NB4 (cell line): ENCODE measurements around the gene IL11.

ENCODE experiments used
- DNase-seq: peaks from one replicate; pipeline ENCODE4 v3.0.0; 2010; ENCODE audit warnings: low read depth
- H3K4me3 ChIP-seq: one replicate; pipeline ENCODE4 v1.5.1; 2011; ENCODE audit warnings: mild to moderate bottlenecking, low read depth, low read length, moderate library complexity
- MYC ChIP-seq: IDR thresholded peaks from 2 replicates; pipeline ENCODE4 v1.6.1; 2011; ENCODE audit warnings: low read depth, low read length
- POLR2A ChIP-seq: IDR thresholded peaks from 2 replicates; pipeline ENCODE4 v1.6.1; 2011; ENCODE audit warnings: mild to moderate bottlenecking; ENCODE audit not compliant: insufficient read length; ENCODE audit errors: extremely low read depth
- TF ChIP-seq, protein P1 (sequence below): IDR thresholded peaks from 2 replicates; pipeline ENCODE4 v1.6.1; 2011; ENCODE audit warnings: low read depth, low read length
- TF ChIP-seq, protein P2 (sequence below): IDR thresholded peaks from one replicate; pipeline ENCODE4 v1.5.1; 2012; ENCODE audit warnings: low read depth, low read length

Gene IL11

DNA sequence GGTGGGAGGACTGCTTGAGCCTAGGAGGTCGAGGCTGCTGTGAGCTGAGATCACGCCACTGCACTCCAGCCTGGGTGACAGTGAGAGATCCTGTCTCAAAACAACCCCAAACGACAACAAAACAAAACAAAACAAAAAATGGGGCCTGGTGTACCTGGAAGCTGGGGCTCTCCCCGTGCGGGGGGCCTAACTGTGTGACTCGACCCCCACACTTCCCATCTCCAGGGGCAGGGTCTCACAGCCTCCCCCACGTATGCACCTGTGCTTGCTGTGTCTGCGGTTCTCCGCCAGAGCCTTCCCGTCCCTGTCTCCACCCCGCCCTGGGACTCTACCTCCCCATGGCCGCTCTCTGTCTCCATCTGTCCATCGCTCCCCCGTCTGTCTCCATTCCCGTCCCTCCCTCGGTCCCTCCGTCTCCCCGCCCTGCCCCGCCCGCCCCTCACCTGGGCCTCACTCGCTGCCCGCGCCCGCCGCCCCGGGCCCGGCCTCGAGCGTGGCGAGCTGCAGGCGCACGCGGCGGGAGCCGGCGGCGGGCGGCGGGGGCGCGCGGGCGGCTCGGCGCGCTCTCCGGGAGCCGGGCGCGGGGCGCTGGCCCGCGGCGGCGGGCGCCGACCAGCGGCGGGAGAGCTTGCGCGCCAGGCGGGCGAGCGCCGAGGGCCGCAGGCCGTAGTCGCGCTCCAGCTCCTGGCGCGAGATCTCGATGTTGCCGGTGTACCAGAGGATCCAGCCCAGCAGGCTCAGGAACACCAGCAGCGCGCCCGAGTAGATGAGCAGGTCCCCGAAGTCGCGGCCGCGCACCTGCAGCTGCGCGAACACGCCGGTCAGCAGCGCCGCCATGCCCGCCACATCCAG is 13.2 kb upstream of the IL11 start:
- TF ChIP-seq MYC (no peak), POLR2A (no peak)
- TF ChIP-seq, protein P1, sequence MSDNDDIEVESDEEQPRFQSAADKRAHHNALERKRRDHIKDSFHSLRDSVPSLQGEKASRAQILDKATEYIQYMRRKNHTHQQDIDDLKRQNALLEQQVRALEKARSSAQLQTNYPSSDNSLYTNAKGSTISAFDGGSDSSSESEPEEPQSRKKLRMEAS, result no peak
- TF ChIP-seq, protein P2, sequence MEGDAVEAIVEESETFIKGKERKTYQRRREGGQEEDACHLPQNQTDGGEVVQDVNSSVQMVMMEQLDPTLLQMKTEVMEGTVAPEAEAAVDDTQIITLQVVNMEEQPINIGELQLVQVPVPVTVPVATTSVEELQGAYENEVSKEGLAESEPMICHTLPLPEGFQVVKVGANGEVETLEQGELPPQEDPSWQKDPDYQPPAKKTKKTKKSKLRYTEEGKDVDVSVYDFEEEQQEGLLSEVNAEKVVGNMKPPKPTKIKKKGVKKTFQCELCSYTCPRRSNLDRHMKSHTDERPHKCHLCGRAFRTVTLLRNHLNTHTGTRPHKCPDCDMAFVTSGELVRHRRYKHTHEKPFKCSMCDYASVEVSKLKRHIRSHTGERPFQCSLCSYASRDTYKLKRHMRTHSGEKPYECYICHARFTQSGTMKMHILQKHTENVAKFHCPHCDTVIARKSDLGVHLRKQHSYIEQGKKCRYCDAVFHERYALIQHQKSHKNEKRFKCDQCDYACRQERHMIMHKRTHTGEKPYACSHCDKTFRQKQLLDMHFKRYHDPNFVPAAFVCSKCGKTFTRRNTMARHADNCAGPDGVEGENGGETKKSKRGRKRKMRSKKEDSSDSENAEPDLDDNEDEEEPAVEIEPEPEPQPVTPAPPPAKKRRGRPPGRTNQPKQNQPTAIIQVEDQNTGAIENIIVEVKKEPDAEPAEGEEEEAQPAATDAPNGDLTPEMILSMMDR, result no peak
- H3K4me3 ChIP-seq, result peak overlapping the region; percentile 32
- peak; percentile 76 for DNase-seq

DNA sequence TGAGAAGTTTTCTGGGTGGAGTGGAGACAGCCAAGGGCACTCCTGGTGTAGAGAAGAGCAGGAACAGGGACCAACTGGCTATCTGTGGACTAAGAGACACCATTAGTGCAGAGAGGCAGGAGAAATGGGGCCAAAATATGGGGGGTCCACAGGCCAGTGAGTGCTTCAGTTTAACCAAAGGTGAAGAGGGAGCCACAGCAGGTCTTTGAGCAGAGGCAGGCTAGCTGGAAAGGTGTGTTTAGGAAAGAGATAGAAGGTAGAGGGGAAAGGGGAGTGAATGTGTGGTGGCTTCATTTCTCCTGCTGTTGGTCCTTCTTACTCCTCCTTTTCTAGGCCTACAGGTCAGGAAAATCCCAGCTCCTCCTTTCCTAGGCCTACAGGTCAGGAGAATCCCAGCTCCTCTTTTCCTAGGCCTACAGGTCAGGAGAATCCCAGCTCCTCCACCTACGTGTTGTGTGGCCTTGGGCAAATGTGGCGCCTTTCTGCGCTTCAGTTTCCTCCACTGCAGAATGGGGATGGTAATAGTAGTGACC is 12.3 kb upstream of the IL11 start:
- DNase-seq, result no peak
- no peak overlapping the region for H3K4me3 ChIP-seq
- TF ChIP-seq MYC (no peak), POLR2A (no peak)
- TF ChIP-seq, protein P2, result no peak
- TF ChIP-seq, protein P1, result no peak

DNA sequence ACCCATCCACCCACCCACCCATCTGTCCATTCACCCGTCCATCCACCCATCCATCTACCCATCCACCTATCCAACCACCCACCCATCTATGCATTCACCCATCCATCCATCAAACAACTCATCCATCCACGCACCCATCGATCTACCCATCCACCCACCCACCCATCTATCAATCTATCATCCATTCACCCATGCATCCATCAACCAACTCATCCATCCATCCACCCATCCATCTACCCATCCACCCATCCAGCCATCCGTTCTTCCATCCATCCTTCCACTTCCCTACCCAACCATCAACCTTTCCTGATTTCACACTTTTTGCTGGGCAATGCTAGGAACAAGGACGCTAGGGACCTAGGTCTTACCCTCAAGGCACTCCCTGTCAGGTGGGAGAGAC is 11.8 kb upstream of the IL11 start:
- DNase-seq, result no peak
- TF ChIP-seq, protein P1, result no peak
- TF ChIP-seq MYC (no peak), POLR2A (no peak)
- TF ChIP-seq, protein P2, result no peak
- H3K4me3 ChIP-seq, result no peak overlapping the region

DNA sequence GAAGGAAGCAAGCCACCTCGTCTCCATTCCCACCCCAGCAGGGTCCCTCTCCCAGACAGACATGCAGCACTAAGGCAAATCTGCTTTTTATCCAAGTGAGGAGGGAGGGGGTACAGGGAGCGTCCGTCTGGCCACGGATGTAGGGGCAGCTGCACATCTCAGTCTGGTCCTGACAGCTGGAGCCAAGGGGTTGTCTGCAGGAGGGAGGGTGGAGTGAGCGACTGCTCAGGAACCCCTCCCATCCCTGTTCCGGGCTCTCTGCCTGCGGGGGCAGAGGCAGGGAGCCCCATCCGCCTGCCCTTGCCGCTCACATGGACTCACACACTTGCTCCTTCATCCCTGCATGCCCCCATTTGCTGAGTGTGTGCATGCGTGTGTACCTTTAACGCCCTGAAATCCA is 8.9 kb upstream of the IL11 start:
- DNase-seq, result no peak
- H3K4me3 ChIP-seq, result no peak overlapping the region
- TF ChIP-seq MYC (no peak), POLR2A (no peak)
- TF ChIP-seq, protein P1, result no peak
- TF ChIP-seq, protein P2, result no peak

DNA sequence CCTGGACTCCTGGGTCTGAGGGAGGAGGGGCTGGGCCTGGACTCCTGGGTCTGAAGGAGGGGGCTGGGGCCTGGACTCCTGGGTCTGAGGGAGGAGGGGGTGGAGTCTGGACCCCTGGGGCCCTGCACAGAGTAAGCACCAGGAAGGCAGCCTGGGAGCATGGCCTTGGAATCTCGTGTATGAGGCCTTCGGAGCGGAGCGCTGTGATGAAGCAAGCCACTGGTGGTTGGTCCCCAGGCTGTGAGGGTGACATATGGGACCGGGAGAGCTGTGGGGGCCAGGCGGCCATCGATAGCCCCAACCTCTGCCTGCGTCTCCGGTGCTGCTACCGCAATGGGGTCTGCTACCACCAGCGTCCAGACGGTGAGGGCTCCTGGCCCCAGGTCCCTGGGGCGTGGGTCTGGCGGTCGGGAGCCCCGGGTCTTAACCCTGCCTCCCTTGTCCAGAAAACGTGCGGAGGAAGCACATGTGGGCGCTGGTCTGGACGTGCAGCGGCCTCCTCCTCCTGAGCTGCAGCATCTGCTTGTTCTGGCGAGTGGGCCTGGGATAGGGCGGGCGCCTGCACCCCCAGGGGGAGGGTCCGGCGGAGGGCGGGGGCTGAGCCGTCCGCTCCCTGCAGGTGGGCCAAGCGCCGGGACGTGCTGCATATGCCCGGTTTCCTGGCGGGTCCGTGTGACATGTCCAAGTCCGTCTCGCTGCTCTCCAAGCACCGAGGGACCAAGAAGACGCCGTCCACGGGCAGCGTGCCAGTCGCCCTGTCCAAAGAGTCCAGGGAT is 7.3 kb upstream of the IL11 start:
- no peak overlapping the region for H3K4me3 ChIP-seq
- DNase-seq, result no peak
- TF ChIP-seq MYC (no peak), POLR2A (no peak)
- TF ChIP-seq, protein P2, result no peak
- TF ChIP-seq, protein P1, result no peak
